ENCODE data around the gene ABI3. TPM values are rescaled to one million over a fixed set of nuclear protein-coding genes. Genes with fewer than 3 reads are reported as not detected.

ABI3 gene
- total and polyA plus RNA-seq, 4 donors, result 6.9 to 20.0 (median 17.7) TPM

DNA sequence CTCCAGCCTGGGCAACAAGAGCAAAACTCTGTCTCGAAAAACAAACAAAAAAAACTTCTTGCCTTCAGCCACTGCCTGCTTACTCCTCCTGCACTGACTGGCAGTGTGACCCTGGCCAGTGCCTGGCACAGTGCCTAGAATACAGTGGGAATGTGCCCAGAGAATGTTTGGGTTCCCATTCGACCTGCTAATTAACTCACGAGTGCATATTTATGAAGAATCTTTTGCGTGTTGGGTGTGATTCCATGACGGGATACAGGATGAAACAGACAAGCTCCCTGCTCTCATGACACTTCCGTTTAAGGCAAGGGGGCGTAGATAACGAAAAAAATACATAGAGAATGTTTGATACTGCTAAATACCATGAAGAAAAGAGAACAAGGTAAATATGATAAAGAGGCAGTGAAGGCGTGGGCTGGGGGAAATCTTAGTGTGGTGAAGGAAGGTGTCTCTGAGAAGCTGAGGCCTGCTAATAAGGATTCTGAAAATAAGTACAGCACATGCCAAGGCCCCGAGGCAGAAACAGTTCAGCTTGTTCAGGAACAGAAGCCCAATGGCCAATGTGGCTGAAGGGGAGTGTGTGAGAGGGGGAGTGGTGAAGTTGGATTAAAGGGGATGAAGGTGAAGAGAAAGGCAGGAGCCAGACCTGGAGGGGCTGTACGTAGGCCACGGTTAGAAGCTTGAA is 4.3 kb downstream of the ABI3 start:
- H3K4me1 ChIP-seq (ENCODE audit: control insufficient read depth in 5 of 5, insufficient read depth in 5 of 5, low read length in 5 of 5), result peaks cover 0 to 19% (median 3%) of the 10 kb centered on the region in 5 donors
- no peak overlapping the region for H3K27ac ChIP-seq (ENCODE audit: low read depth in 1 of 2, low read length in 1 of 2)
- peaks cover 0 to 7% (median 0%) of the 10 kb centered on the region in 4 donors for H3K36me3 ChIP-seq (ENCODE audit: control insufficient read depth in 4 of 4, insufficient read depth in 4 of 4, low read length in 4 of 4)
- H3K4me3 ChIP-seq, result no peak overlapping the region
- H3K9me3 ChIP-seq (ENCODE audit: control insufficient read depth in 4 of 4, insufficient read depth in 3 of 4, low read length in 3 of 4), result no peaks in the 10 kb centered on the region
- DNase-seq (peak in 1 of 3 donors; percentile 32), ATAC-seq (ENCODE audit: insufficient read depth, low FRiP score) (no peak)
- 47 to 68% methylated on average over 12 of the region's 12 CpGs for WGBS, 2 donors
- peaks cover 0 to 3% (median 0%) of the 10 kb centered on the region in 3 donors for H3K27me3 ChIP-seq (ENCODE audit: control insufficient read depth in 3 of 3, insufficient read depth in 3 of 3, low read length in 2 of 3)
- TF ChIP-seq, protein P1, sequence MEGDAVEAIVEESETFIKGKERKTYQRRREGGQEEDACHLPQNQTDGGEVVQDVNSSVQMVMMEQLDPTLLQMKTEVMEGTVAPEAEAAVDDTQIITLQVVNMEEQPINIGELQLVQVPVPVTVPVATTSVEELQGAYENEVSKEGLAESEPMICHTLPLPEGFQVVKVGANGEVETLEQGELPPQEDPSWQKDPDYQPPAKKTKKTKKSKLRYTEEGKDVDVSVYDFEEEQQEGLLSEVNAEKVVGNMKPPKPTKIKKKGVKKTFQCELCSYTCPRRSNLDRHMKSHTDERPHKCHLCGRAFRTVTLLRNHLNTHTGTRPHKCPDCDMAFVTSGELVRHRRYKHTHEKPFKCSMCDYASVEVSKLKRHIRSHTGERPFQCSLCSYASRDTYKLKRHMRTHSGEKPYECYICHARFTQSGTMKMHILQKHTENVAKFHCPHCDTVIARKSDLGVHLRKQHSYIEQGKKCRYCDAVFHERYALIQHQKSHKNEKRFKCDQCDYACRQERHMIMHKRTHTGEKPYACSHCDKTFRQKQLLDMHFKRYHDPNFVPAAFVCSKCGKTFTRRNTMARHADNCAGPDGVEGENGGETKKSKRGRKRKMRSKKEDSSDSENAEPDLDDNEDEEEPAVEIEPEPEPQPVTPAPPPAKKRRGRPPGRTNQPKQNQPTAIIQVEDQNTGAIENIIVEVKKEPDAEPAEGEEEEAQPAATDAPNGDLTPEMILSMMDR (IDR thresholded peaks at IDR 0.05; ENCODE audit: control extremely low read depth, extremely low read depth), result no peak
- no peak overlapping the region for H3K9ac ChIP-seq (ENCODE audit: insufficient read depth in 1 of 2, low read length in 2 of 2)

DNA sequence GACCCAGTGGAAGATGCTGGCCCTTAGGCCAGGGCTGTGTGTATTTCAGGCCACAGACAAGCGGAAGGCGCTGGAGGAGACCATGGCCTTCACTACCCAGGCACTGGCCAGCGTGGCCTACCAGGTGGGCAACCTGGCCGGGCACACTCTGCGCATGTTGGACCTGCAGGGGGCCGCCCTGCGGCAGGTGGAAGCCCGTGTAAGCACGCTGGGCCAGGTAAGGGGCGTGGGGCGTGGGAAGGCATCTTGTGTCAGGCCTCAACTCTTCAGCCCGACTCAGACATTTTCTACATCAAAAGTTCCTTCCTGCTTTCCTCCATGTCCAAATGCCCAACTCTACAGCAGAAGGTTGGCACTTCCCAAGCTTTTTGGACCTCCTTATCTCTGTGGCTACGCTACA is 6.0 kb downstream of the ABI3 start:
- TF ChIP-seq, protein P1 (IDR thresholded peaks at IDR 0.05; ENCODE audit: control extremely low read depth, extremely low read depth), result no peak
- no peak for ATAC-seq (ENCODE audit: insufficient read depth, low FRiP score)
- no peaks in the 10 kb centered on the region for H3K27me3 ChIP-seq (ENCODE audit: control insufficient read depth in 3 of 3, insufficient read depth in 3 of 3, low read length in 2 of 3)
- H3K36me3 ChIP-seq (ENCODE audit: control insufficient read depth in 4 of 4, insufficient read depth in 4 of 4, low read length in 4 of 4), result peaks cover 0 to 14% (median 0%) of the 10 kb centered on the region in 4 donors
- WGBS, 2 donors, result 79 to 84% methylated on average over 13 of the region's 13 CpGs
- H3K9ac ChIP-seq (ENCODE audit: insufficient read depth in 1 of 2, low read length in 2 of 2), result no peak overlapping the region
- DNase-seq, result no peak
- H3K4me1 ChIP-seq (ENCODE audit: control insufficient read depth in 5 of 5, insufficient read depth in 5 of 5, low read length in 5 of 5), result peaks cover 0 to 21% (median 0%) of the 10 kb centered on the region in 5 donors
- peak overlapping the region in 1 of 2 donors; percentile 59 for H3K27ac ChIP-seq (ENCODE audit: low read depth in 1 of 2, low read length in 1 of 2)
- no peak overlapping the region for H3K4me3 ChIP-seq
- no peaks in the 10 kb centered on the region for H3K9me3 ChIP-seq (ENCODE audit: control insufficient read depth in 4 of 4, insufficient read depth in 3 of 4, low read length in 3 of 4)

DNA sequence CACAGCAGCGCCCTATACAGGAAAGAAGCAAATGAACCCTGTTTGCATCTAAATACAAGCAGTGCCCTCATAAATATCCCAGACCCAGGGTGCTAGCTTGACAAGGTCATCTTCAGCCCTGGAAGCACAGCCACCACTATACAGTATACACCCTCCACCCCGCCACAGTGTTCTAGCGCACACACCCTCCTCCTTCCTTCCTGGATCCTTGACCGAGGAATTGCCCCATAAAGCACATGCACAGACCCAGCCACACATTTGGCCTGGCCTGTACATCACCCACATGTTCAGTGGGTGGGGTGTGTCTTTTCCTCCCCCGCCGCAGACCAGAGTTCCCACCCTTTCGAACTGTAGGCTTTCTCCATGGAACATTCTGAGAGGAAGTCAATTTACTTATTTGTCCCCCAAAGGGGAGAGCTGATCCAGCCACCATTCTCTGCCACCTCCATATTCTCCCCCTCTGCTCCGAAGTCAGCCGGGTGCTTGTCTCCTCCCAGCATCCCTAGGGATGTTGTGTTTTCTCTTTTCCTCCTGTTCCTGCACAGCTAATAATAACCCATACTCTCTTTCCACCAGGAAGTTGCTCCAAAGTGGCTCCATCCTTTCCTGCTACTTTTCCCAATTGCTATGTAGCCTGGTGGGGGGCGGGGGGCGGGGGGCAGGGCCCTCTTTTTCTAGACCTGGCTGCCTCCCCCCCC is 6.6 kb downstream of the ABI3 start:
- Histone ChIP-seq H3K36me3 (ENCODE audit: control insufficient read depth in 4 of 4, insufficient read depth in 4 of 4, low read length in 4 of 4) (peaks cover 0 to 18% (median 0%) of the 10 kb centered on the region in 4 donors), H3K9me3 (ENCODE audit: control insufficient read depth in 4 of 4, insufficient read depth in 3 of 4, low read length in 3 of 4) (no peaks in the 10 kb centered on the region), H3K4me1 (ENCODE audit: control insufficient read depth in 5 of 5, insufficient read depth in 5 of 5, low read length in 5 of 5) (peaks cover 0 to 21% (median 0%) of the 10 kb centered on the region in 5 donors), H3K27ac (ENCODE audit: low read depth in 1 of 2, low read length in 1 of 2) (peak overlapping the region in 1 of 2 donors; percentile 34), H3K9ac (ENCODE audit: insufficient read depth in 1 of 2, low read length in 2 of 2) (no peak overlapping the region), H3K27me3 (ENCODE audit: control insufficient read depth in 3 of 3, insufficient read depth in 3 of 3, low read length in 2 of 3) (no peaks in the 10 kb centered on the region), H3K4me3 (no peak overlapping the region)
- ATAC-seq (ENCODE audit: insufficient read depth, low FRiP score) (no peak), DNase-seq (peak in 1 of 3 donors; percentile 42)
- TF ChIP-seq, protein P1 (IDR thresholded peaks at IDR 0.05; ENCODE audit: control extremely low read depth, extremely low read depth), result no peak
- 34 to 44% methylated on average over 11 of the region's 11 CpGs for WGBS, 2 donors
